Fibroblast of pulmonary artery (primary cell): ENCODE measurements around the gene PAGE2.
"Not testable (repeated sequence)": the region's sequence is repeated elsewhere in the genome, so short reads cannot be mapped to it uniquely, and the experiment has no call there.

Experiments
- DNase-seq: peaks from one replicate; pipeline ENCODE4 v3.0.0-alpha.2; 2010; ENCODE audit warnings: low read depth
- H3K4me3 ChIP-seq: replicated peaks from 2 replicates; pipeline ENCODE4 v1.5.1; 2011; ENCODE audit warnings: low read depth, mild to moderate bottlenecking, control low read depth, low read length, moderate library complexity
- TF ChIP-seq, protein P1 (sequence below): IDR thresholded peaks from 2 replicates; pipeline ENCODE4 v1.5.1; 2011; ENCODE audit warnings: mild to moderate bottlenecking, control low read depth, low read length, inconsistent platforms; ENCODE audit errors: missing control alignments

Gene PAGE2

DNA sequence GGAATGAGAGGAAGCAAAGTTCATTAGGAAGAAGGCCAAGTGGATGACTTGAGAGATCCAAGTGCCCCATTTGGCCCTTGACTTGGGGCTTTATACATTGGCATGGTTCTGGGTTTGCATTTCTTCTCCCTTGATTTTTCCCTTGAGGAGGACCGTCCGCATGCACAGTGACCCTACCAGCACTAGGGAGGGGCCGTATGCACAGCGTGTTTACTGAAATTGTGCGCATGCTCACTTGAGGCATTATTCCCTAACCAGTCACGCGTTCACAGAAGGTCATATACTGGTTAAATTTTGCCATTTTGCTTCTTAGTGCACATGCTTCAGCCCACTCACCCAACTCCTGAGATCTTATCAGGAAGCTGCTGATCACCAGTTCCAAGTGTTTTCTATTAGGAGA lies 35.1 kb downstream of the PAGE2 start:
- TF ChIP-seq, protein P1, sequence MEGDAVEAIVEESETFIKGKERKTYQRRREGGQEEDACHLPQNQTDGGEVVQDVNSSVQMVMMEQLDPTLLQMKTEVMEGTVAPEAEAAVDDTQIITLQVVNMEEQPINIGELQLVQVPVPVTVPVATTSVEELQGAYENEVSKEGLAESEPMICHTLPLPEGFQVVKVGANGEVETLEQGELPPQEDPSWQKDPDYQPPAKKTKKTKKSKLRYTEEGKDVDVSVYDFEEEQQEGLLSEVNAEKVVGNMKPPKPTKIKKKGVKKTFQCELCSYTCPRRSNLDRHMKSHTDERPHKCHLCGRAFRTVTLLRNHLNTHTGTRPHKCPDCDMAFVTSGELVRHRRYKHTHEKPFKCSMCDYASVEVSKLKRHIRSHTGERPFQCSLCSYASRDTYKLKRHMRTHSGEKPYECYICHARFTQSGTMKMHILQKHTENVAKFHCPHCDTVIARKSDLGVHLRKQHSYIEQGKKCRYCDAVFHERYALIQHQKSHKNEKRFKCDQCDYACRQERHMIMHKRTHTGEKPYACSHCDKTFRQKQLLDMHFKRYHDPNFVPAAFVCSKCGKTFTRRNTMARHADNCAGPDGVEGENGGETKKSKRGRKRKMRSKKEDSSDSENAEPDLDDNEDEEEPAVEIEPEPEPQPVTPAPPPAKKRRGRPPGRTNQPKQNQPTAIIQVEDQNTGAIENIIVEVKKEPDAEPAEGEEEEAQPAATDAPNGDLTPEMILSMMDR = no peak
- no peak overlapping the region for H3K4me3 ChIP-seq
- no peak for DNase-seq

DNA sequence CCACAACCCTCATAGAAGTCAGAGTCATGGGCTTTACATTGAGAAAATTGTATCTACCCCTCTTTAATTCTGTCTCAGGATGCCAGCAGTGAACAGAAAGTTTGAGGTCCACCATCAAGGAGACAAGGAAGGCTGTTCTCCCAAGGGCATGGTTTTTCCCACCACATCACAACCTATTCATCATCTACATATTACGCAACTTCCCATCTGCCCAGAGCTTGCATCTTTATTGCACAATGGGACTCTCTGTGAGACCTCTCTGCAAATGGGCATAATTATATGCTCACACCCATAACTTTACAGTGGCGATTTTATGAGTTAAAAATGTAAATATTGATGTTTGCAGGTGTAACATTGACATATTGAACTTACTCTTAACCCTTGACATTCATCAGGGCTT lies 38.9 kb downstream of the PAGE2 start:
- peak; percentile 58 for DNase-seq
- H3K4me3 ChIP-seq = no peak overlapping the region
- TF ChIP-seq, protein P1 = no peak

DNA sequence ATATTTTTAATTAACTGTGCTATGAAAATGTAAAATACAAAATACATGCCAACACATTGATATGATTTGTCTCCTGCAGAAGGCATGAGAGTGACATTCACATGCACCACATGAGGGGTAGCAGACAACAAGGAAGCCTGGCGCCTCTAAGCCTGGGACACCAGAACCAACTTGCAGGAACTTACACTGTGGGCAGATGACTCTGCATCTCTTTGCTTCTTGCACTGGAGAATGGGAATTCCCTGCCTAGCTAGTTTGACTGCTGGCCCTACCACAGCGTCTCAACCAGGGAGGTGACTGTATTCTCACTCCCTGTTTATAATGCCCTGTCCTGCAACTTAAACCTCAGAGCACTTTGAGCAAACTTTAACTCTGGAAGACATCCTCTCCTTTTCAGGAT lies 40.5 kb downstream of the PAGE2 start:
- no peak overlapping the region for H3K4me3 ChIP-seq
- TF ChIP-seq, protein P1 = no peak
- no peak for DNase-seq

DNA sequence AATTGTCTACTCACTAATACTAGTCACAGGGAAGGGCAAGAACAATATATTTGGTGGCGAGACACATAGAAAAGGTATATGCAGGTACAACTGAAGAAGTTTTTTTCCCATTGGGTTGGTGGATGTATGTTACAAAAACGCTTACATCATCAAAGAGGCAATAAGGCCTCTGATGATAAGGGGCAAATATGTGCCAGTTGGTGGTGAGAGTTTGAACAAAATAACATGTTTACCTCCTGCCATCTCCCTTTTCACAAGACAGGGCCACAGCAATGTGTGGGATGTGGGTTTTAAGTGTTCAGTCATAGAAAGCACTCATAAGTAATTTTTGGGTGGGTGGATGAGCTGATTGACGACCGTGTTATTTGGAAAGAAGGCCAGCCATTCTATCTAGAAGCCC lies 41.7 kb downstream of the PAGE2 start:
- H3K4me3 ChIP-seq = no peak overlapping the region
- TF ChIP-seq, protein P1 = no peak
- DNase-seq = no peak

DNA sequence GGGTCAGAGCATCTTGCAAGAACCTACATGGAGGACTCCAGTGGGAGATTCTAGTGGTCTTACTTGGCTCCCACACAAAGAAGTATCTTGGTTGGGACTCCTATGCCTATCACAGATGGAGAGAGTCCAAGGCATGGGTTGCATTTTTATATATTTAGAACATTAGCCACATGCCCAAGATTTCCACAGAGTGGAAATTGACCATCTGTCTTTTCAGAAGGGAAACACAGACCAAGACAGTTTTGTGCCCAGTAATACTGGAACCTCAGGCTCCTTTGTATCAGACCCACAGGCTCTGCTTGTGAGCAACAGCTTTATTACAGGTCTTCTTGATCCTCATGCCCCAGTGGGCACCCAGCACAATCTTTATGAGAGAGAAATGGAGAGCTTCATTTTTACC lies 43.6 kb downstream of the PAGE2 start:
- H3K4me3 ChIP-seq = no peak overlapping the region
- TF ChIP-seq, protein P1 = no peak
- DNase-seq = no peak

DNA sequence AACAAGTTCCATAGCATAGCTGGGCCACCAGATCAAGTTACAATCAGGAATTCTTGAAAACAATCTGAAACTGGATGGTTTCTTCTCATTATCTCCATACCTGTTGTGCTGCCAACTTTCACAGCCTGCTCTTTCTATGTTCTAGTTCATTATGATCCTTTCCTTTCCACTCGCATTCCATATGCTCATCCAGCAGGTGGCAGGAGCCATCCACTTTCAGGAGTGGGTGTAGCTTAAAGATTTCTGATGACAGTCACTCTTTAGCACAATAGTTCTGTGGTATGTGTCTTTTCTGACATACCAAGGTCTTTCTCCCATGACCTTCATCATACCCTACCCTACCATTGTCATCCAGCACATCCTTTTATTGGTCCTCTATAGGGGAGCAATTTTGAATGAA lies 46.4 kb downstream of the PAGE2 start:
- no peak overlapping the region for H3K4me3 ChIP-seq
- DNase-seq = peak; percentile 60
- TF ChIP-seq, protein P1 = peak; percentile 62

DNA sequence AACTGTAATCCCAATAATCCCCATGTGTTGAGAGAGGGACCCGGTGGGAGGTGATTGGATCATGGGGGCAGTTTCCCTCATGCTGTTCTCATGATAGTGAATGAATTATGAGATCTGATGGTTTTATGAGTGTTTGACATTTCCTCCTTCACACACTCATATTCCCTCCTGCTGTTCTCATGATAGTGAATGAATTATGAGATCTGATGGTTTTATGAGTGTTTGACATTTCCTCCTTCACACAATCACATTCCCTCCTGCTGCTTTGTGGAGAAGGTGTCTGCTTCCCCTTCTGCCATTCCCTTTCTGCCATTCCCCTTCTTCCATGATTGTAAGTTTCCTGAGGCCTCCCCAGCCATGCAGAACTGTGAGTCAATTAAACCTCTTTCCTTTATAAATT lies 52.0 kb downstream of the PAGE2 start:
- not testable (repeated sequence) for H3K4me3 ChIP-seq, DNase-seq
